Activated T-cell treated with anti-CD3 and anti-CD28 coated beads for 48 hours (primary cell): ENCODE data around the gene ZNF583.

ENCODE experiments used
- DNase-seq: peaks from one replicate; pipeline ENCODE4 v3.0.0-alpha.2; 2020; ENCODE audit warnings: low read depth

The ZNF583 gene

GRCh38 chr19:56403764-56404704 is at the start of gene ZNF583:
TSS of gene ZNF583 (plus strand) at chr19:56404332. CDS start at chr19:56407115, 2,783 bp downstream.
- DNase-seq = peak; percentile 87

GRCh38 chr19:56355517-56355916 is 48.6 kb upstream of the ZNF583 start:
- no peak for DNase-seq

GRCh38 chr19:56356944-56357343 is 47.2 kb upstream of the ZNF583 start:
- DNase-seq = no peak

GRCh38 chr19:56360841-56361240 is 43.3 kb upstream of the ZNF583 start:
- DNase-seq = no peak

GRCh38 chr19:56367829-56368711 is 36.1 kb upstream of the ZNF583 start:
- DNase-seq = peak; percentile 78

GRCh38 chr19:56369886-56370676 is 34.1 kb upstream of the ZNF583 start:
- no peak for DNase-seq

- DNase-seq = no peak
Observed at GRCh38 chr19:56372281-56372680, 31.9 kb upstream of the ZNF583 start.

- DNase-seq = no peak
Observed at GRCh38 chr19:56377105-56377924, 26.8 kb upstream of the ZNF583 start.

GRCh38 chr19:56383826-56384605 is 20.1 kb upstream of the ZNF583 start:
- DNase-seq = no peak

GRCh38 chr19:56393119-56394012 is 10.8 kb upstream of the ZNF583 start, which contains the start of gene ZNF582:
TSS of gene ZNF582 (minus strand) at chr19:56393534. CDS start at chr19:56391752, 1,782 bp downstream.
- peak; percentile 85 for DNase-seq

GRCh38 chr19:56398809-56399208 is 5.3 kb upstream of the ZNF583 start:
- DNase-seq = no peak

- no peak for DNase-seq
Observed at GRCh38 chr19:56400485-56400884, 3.6 kb upstream of the ZNF583 start.

GRCh38 chr19:56403261-56403660 is 871 bp upstream of the ZNF583 start:
- DNase-seq = no peak

- no peak for DNase-seq
Observed at GRCh38 chr19:56404705-56405056, 549 bp downstream of the ZNF583 start.

- no peak for DNase-seq
Observed at GRCh38 chr19:56405062-56405461, 930 bp downstream of the ZNF583 start.

GRCh38 chr19:56423276-56423984 is 19.3 kb downstream of the ZNF583 start:
- DNase-seq = no peak

GRCh38 chr19:56423985-56424353 is 19.8 kb downstream of the ZNF583 start:
- no peak for DNase-seq

- no peak for DNase-seq
Observed at GRCh38 chr19:56441206-56441792, 37.2 kb downstream of the ZNF583 start.
